ENCODE measurements around the gene DAGLB.
"Not testable (repeated sequence)": the region's sequence is repeated elsewhere in the genome, so short reads cannot be mapped to it uniquely, and the experiment has no call there.

Gene DAGLB

GRCh38 chr7:6447581-6448199 lies at the start of gene DAGLB:
Gene DAGLB (minus strand): TSS chr7:6447954. CDS start chr7:6447842, 112 bp downstream.
- peak; percentile 91 for DNase-seq

- DNase-seq, result no peak
Measured at GRCh38 chr7:6497637-6497905, 49.8 kb upstream of the DAGLB start.

GRCh38 chr7:6496842-6497636 lies 49.3 kb upstream of the DAGLB start:
- DNase-seq, result no peak

GRCh38 chr7:6495597-6496262 lies 48.0 kb upstream of the DAGLB start:
- DNase-seq, result no peak

GRCh38 chr7:6494365-6494764 lies 46.6 kb upstream of the DAGLB start:
- DNase-seq, result no peak

- no peak for DNase-seq
Measured at GRCh38 chr7:6491194-6491593, 43.4 kb upstream of the DAGLB start.

- DNase-seq, result no peak
Measured at GRCh38 chr7:6489612-6490011, 41.9 kb upstream of the DAGLB start.

- DNase-seq, result no peak
Measured at GRCh38 chr7:6487184-6487545, 39.4 kb upstream of the DAGLB start.

GRCh38 chr7:6486438-6487183 lies 38.9 kb upstream of the DAGLB start:
- DNase-seq, result no peak

GRCh38 chr7:6482743-6483119 lies 35.0 kb upstream of the DAGLB start:
- DNase-seq, result no peak

- DNase-seq, result no peak
Measured at GRCh38 chr7:6482307-6482706, 34.6 kb upstream of the DAGLB start.

- DNase-seq, result no peak
Measured at GRCh38 chr7:6481445-6481844, 33.7 kb upstream of the DAGLB start.

- no peak for DNase-seq
Measured at GRCh38 chr7:6480323-6480660, 32.5 kb upstream of the DAGLB start.

GRCh38 chr7:6479067-6479466 lies 31.3 kb upstream of the DAGLB start:
- no peak for DNase-seq

GRCh38 chr7:6478186-6478585 lies 30.4 kb upstream of the DAGLB start:
- DNase-seq, result no peak

GRCh38 chr7:6477318-6477660 lies 29.5 kb upstream of the DAGLB start:
- no peak for DNase-seq

GRCh38 chr7:6476596-6477317 lies 29.0 kb upstream of the DAGLB start:
- no peak for DNase-seq

GRCh38 chr7:6475433-6476186 lies 27.9 kb upstream of the DAGLB start:
- DNase-seq, result no peak

- no peak for DNase-seq
Measured at GRCh38 chr7:6465862-6466261, 18.1 kb upstream of the DAGLB start.

GRCh38 chr7:6463609-6464008 lies 15.9 kb upstream of the DAGLB start:
- not testable (repeated sequence) for DNase-seq

GRCh38 chr7:6461946-6462550 lies 14.3 kb upstream of the DAGLB start:
- DNase-seq, result no peak

GRCh38 chr7:6460990-6461584 lies 13.3 kb upstream of the DAGLB start:
- DNase-seq, result no peak

Data from midbrain (tissue), 1 donor.